OCI-LY3 (cell line): ENCODE data around the gene TOLLIP.

Experiments used
- H2AFZ ChIP-seq: fragments of 200-600, 300-600 bp; shearing (Covaris generic); 2 replicates; pipeline ENCODE4 v1.6.0; 2014; ENCODE audit warnings: antibody characterized with exemption, low read depth, low read length
- H3K27ac ChIP-seq: fragments of 200-600, 300-600 bp; sonication (generic); 2 replicates; pipeline ENCODE4 v1.5.1; 2014; ENCODE audit warnings: mild to moderate bottlenecking, low read length, moderate library complexity, mixed read lengths
- H3K27me3 ChIP-seq: fragments of 200-600, 300-600 bp; sonication (generic); 2 replicates; pipeline ENCODE4 v1.6.1; 2014; ENCODE audit warnings: low read depth, low read length, mixed read lengths
- H3K36me3 ChIP-seq: fragments of 200-600, 300-600 bp; sonication (generic); replicated peaks from 2 replicates; pipeline ENCODE3; 2014; ENCODE audit warnings: low read depth, low read length, mixed read lengths
- H3K4me1 ChIP-seq: fragments of 300-600, 200-600 bp; sonication (generic); 2 replicates; pipeline ENCODE4 v1.6.1; 2014; ENCODE audit warnings: low read length, mixed read lengths
- H3K4me2 ChIP-seq: fragments of 200-600, 300-600 bp; sonication (generic); 2 replicates; pipeline ENCODE4 v1.6.1; 2014; ENCODE audit warnings: low read length, mixed read lengths
- H3K4me3 ChIP-seq: fragments of 300-600, 200-600 bp; sonication (generic); 2 replicates; pipeline ENCODE4 v1.5.1; 2014; ENCODE audit warnings: antibody characterized with exemption, mild to moderate bottlenecking, low read length, moderate library complexity
- H3K79me2 ChIP-seq: fragments of 300-600, 200-600 bp; shearing (Covaris generic); 2 replicates; pipeline ENCODE4 v1.6.1; 2014; ENCODE audit warnings: mild to moderate bottlenecking, low read length, mixed read lengths
- H3K9ac ChIP-seq: fragments of 300-600, 200-600 bp; shearing (Covaris generic); 2 replicates; pipeline ENCODE4 v1.6.0; 2014; ENCODE audit warnings: mild to moderate bottlenecking, low read length, moderate library complexity
- H3K9me3 ChIP-seq: fragments of 200-600, 300-600 bp; shearing (Covaris generic); 2 replicates; pipeline ENCODE4 v1.6.1; 2014; ENCODE audit warnings: low read length, mixed read lengths; ENCODE audit not compliant: insufficient read depth
- H4K20me1 ChIP-seq: fragments of 200-600, 300-600 bp; sonication (generic); 2 replicates; pipeline ENCODE4 v1.6.1; 2016; ENCODE audit warnings: low read length, mixed read lengths; ENCODE audit not compliant: insufficient read depth
- CTCF ChIP-seq: fragments of 200-600, 300-600 bp; sonication (generic); IDR thresholded peaks from 2 replicates; pipeline ENCODE4 v1.5.1; 2014; ENCODE audit warnings: antibody characterized with exemption, low read length, low read depth
- EZH2phosphoT487 ChIP-seq: fragments of 200-600 bp; shearing (Covaris generic); IDR thresholded peaks from 2 replicates; pipeline ENCODE4 v1.6.1; 2018; ENCODE audit warnings: antibody characterized with exemption, mixed run types, low read depth

TOLLIP gene

DNA sequence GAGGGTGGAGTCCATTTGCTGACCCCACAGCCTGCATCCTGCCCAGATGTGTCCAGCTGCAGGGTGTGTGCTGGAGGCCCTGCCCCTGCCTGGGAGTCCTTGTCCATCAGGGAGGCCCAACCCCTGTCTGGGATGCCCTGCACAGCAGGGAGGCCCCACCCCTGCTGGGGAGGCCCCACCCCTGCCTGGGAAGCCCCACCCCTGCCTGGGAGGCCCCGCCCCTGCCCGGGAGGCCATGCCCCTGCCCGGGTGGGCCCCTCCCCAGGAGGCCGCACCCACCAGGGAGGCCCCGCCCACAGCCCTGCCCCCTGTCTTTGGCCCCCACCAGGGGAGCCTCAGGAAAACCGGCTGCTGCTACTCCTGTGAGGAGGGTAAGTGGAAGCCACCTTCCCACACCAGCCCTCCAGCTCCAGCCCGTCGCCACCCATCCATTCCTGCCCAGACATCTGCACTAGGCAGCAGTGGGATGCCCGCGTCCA lies 49.4 kb downstream of the TOLLIP start:
- H3K79me2 ChIP-seq = no peaks in the 10 kb centered on the region
- H3K27me3 ChIP-seq = no peaks in the 10 kb centered on the region
- no peak overlapping the region for H3K4me3 ChIP-seq
- TF ChIP-seq EZH2phosphoT487 = no peak
- TF ChIP-seq CTCF = no peak
- no peak overlapping the region for H2AFZ ChIP-seq
- H4K20me1 ChIP-seq = no peaks in the 10 kb centered on the region
- H3K9ac ChIP-seq = no peak overlapping the region
- no peak overlapping the region for H3K4me2 ChIP-seq
- H3K27ac ChIP-seq = no peak overlapping the region
- H3K9me3 ChIP-seq = no peaks in the 10 kb centered on the region
- no peaks in the 10 kb centered on the region for H3K36me3 ChIP-seq
- H3K4me1 ChIP-seq = peaks cover 12% of the 10 kb centered on the region; the same call in 1 of the 2 replicates

DNA sequence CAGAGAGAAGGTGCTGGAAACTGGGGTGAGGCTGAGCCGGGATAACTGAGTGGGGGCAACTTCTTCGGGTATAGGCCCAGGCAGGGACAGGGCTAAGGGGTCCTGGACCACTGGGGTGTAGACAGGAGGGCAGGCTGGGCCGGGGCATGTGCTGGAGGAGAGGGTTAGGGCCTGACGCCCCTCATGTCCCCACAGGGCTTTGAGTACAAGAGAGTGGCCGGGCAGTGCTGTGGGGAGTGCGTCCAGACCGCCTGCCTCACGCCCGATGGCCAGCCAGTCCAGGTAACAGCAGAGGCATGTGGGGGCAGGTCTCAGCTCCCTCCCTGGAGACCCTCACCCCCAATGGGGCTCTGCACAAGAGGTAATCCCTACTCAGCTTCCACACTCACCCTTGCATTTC lies 49.9 kb downstream of the TOLLIP start:
- H3K36me3 ChIP-seq = no peaks in the 10 kb centered on the region
- no peaks in the 10 kb centered on the region for H3K79me2 ChIP-seq
- H3K4me3 ChIP-seq = no peak overlapping the region
- no peak overlapping the region for H2AFZ ChIP-seq
- no peak overlapping the region for H3K4me2 ChIP-seq
- TF ChIP-seq CTCF = no peak
- TF ChIP-seq EZH2phosphoT487 = no peak
- H3K4me1 ChIP-seq = peaks cover 11% of the 10 kb centered on the region; the same call in 1 of the 2 replicates
- H3K9me3 ChIP-seq = no peaks in the 10 kb centered on the region
- no peak overlapping the region for H3K27ac ChIP-seq
- no peak overlapping the region for H3K9ac ChIP-seq
- no peaks in the 10 kb centered on the region for H3K27me3 ChIP-seq
- H4K20me1 ChIP-seq = no peaks in the 10 kb centered on the region

- Histone ChIP-seq H3K27ac (no peak overlapping the region), H3K9ac (no peak overlapping the region), H3K4me1 (peaks cover 10% of the 10 kb centered on the region; the same call in 1 of the 2 replicates), H2AFZ (no peak overlapping the region), H3K4me3 (no peak overlapping the region), H3K27me3 (no peaks in the 10 kb centered on the region), H4K20me1 (no peaks in the 10 kb centered on the region), H3K79me2 (no peaks in the 10 kb centered on the region), H3K4me2 (no peak overlapping the region), H3K9me3 (no peaks in the 10 kb centered on the region), H3K36me3 (no peaks in the 10 kb centered on the region)
- TF ChIP-seq EZH2phosphoT487 (no peak), CTCF (no peak)
Measured at GRCh38 chr11:1259076-1259461, 50.4 kb downstream of the TOLLIP start.

GRCh38 chr11:1258401-1259075 lies 50.9 kb downstream of the TOLLIP start:
- no peak overlapping the region for H3K4me2 ChIP-seq
- H3K9me3 ChIP-seq = no peaks in the 10 kb centered on the region
- H3K4me1 ChIP-seq = peaks cover 10% of the 10 kb centered on the region; the same call in 1 of the 2 replicates
- no peaks in the 10 kb centered on the region for H4K20me1 ChIP-seq
- TF ChIP-seq EZH2phosphoT487 (no peak), CTCF (no peak)
- no peak overlapping the region for H3K4me3 ChIP-seq
- H3K27me3 ChIP-seq = no peaks in the 10 kb centered on the region
- H3K27ac ChIP-seq = no peak overlapping the region
- H3K79me2 ChIP-seq = no peaks in the 10 kb centered on the region
- H2AFZ ChIP-seq = no peak overlapping the region
- no peaks in the 10 kb centered on the region for H3K36me3 ChIP-seq
- no peak overlapping the region for H3K9ac ChIP-seq
